NB4 (cell line): ENCODE measurements around the gene WDR5.

Experiments used
- DNase-seq: peaks from one replicate; pipeline ENCODE4 v3.0.0; 2010; ENCODE audit warnings: low read depth
- H3K4me3 ChIP-seq: one replicate; pipeline ENCODE4 v1.5.1; 2011; ENCODE audit warnings: mild to moderate bottlenecking, low read depth, low read length, moderate library complexity
- CTCF ChIP-seq: IDR thresholded peaks from one replicate; pipeline ENCODE4 v1.5.1; 2012; ENCODE audit warnings: low read depth, low read length
- MAX ChIP-seq: IDR thresholded peaks from 2 replicates; pipeline ENCODE4 v1.6.1; 2011; ENCODE audit warnings: low read depth, low read length
- MYC ChIP-seq: IDR thresholded peaks from 2 replicates; pipeline ENCODE4 v1.6.1; 2011; ENCODE audit warnings: low read depth, low read length
- POLR2A ChIP-seq: IDR thresholded peaks from 2 replicates; pipeline ENCODE4 v1.6.1; 2011; ENCODE audit warnings: mild to moderate bottlenecking; ENCODE audit not compliant: insufficient read length; ENCODE audit errors: extremely low read depth

Gene WDR5

GRCh38 chr9:134200730-134201129 lies 64.8 kb downstream of the WDR5 start:
- H3K4me3 ChIP-seq: no peak overlapping the region
- no peak for DNase-seq
- no peak for TF ChIP-seq MAX
- no peak for TF ChIP-seq POLR2A
- no peak for TF ChIP-seq MYC
- no peak for TF ChIP-seq CTCF

- no peak for DNase-seq
- TF ChIP-seq MYC (no peak), CTCF (no peak), POLR2A (no peak), MAX (no peak)
- no peak overlapping the region for H3K4me3 ChIP-seq
Observed at GRCh38 chr9:134203224-134203623, 67.3 kb downstream of the WDR5 start.

- DNase-seq: no peak
- TF ChIP-seq CTCF: no peak
- TF ChIP-seq MYC: no peak
- no peak overlapping the region for H3K4me3 ChIP-seq
Observed at GRCh38 chr9:134204041-134204440, 68.2 kb downstream of the WDR5 start.

- H3K4me3 ChIP-seq: no peak overlapping the region
- TF ChIP-seq POLR2A (no peak), CTCF (no peak), MYC (no peak), MAX (no peak)
- no peak for DNase-seq
Observed at GRCh38 chr9:134204991-134205578, 69.2 kb downstream of the WDR5 start.

GRCh38 chr9:134205672-134206310 lies 69.9 kb downstream of the WDR5 start:
- DNase-seq: no peak
- TF ChIP-seq MYC: no peak
- TF ChIP-seq CTCF: no peak
- TF ChIP-seq POLR2A: no peak
- TF ChIP-seq MAX: no peak
- no peak overlapping the region for H3K4me3 ChIP-seq
